Activated CD4-positive, alpha-beta T cell treated with anti-CD3 and anti-CD28 coated beads for 48 hours (primary cell): ENCODE data around the gene PLA2G4D.

Source experiments
- DNase-seq: peaks from one replicate; pipeline ENCODE4 v3.0.0-alpha.2; 2020

Gene PLA2G4D

GRCh38 chr15:42089942-42090341, 4.4 kb downstream of the PLA2G4D start:
- no peak for DNase-seq

- no peak for DNase-seq
Observed at GRCh38 chr15:42088801-42089640, 5.3 kb downstream of the PLA2G4D start.

- DNase-seq, result no peak
Observed at GRCh38 chr15:42087926-42088800, 6.2 kb downstream of the PLA2G4D start.

- DNase-seq, result no peak
Observed at GRCh38 chr15:42087460-42087859, 6.9 kb downstream of the PLA2G4D start.

GRCh38 chr15:42085721-42086120, 8.6 kb downstream of the PLA2G4D start:
- DNase-seq, result no peak

GRCh38 chr15:42085236-42085605, 9.1 kb downstream of the PLA2G4D start:
- DNase-seq, result no peak

- DNase-seq, result peak; percentile 58
Observed at GRCh38 chr15:42084465-42085235, 9.7 kb downstream of the PLA2G4D start.

- no peak for DNase-seq
Observed at GRCh38 chr15:42083916-42084315, 10.4 kb downstream of the PLA2G4D start.

- DNase-seq, result no peak
Observed at GRCh38 chr15:42083605-42083908, 10.8 kb downstream of the PLA2G4D start.

GRCh38 chr15:42082823-42083604, 11.3 kb downstream of the PLA2G4D start:
- no peak for DNase-seq

GRCh38 chr15:42082141-42082540, 12.2 kb downstream of the PLA2G4D start:
- no peak for DNase-seq

GRCh38 chr15:42080919-42081830, 13.2 kb downstream of the PLA2G4D start:
- no peak for DNase-seq

GRCh38 chr15:42080186-42080918, 14.0 kb downstream of the PLA2G4D start:
- no peak for DNase-seq

GRCh38 chr15:42079401-42079908, 14.9 kb downstream of the PLA2G4D start:
- DNase-seq, result no peak

- no peak for DNase-seq
Observed at GRCh38 chr15:42078903-42079302, 15.5 kb downstream of the PLA2G4D start.

GRCh38 chr15:42077689-42078088, 16.7 kb downstream of the PLA2G4D start:
- no peak for DNase-seq

GRCh38 chr15:42073418-42073817, 20.9 kb downstream of the PLA2G4D start:
- no peak for DNase-seq

GRCh38 chr15:42072141-42072685, 22.1 kb downstream of the PLA2G4D start:
- no peak for DNase-seq

- DNase-seq, result no peak
Observed at GRCh38 chr15:42071717-42072116, 22.6 kb downstream of the PLA2G4D start.

GRCh38 chr15:42070976-42071350, 23.4 kb downstream of the PLA2G4D start:
- no peak for DNase-seq
